ENCODE data around the gene BAHCC1. TPM values are rescaled to one million over a fixed set of nuclear protein-coding genes. Genes with fewer than 3 reads are reported as not detected.

BAHCC1 gene
- total and polyA plus RNA-seq, 2 donors (not counting 3 experiments of a cell fraction or from before 2014, with no cell fraction given) = 4.7 to 11.6 TPM

GRCh38 chr17:81382851-81383250, 12.4 kb upstream of the BAHCC1 start:
- Histone ChIP-seq H3K79me2 (ENCODE audit: control insufficient read depth, insufficient read depth, low read length) (no peaks in the 10 kb centered on the region), H2AFZ (ENCODE audit: low read depth, low read length) (no peak overlapping the region), H3K4me1 (ENCODE audit: control insufficient read depth, extremely low read depth, insufficient read depth, low read length) (peaks cover 4% of the 10 kb centered on the region), H3K9me1 (replicated peaks; ENCODE audit: control insufficient read depth, extremely low read depth, insufficient read depth, low read length) (no peaks in the 10 kb centered on the region), H3K36me3 (ENCODE audit: control insufficient read depth in 2 of 2, extremely low read depth in 1 of 2, insufficient read depth in 2 of 2, low read length in 2 of 2) (no peaks in the 10 kb centered on the region), H3K9me3 (replicated peaks; ENCODE audit: control insufficient read depth, insufficient read depth, low read length) (no peaks in the 10 kb centered on the region), H3K27ac (ENCODE audit: insufficient read depth, low read depth, low read length) (no peak overlapping the region), H3K4me2 (ENCODE audit: insufficient read depth, low read length) (no peak overlapping the region), H3K27me3 (ENCODE audit: control insufficient read depth in 2 of 2, insufficient read depth in 2 of 2, low read length in 2 of 2) (no peaks in the 10 kb centered on the region), H3K9ac (replicated peaks; ENCODE audit: extremely low read depth, insufficient read depth, low read length) (no peak overlapping the region), H3K4me3 (replicated peaks in 1 of 3; ENCODE audit: insufficient read depth in 1 of 3, low read depth in 1 of 3, low read length in 3 of 3) (no peak overlapping the region), H4K20me1 (replicated peaks; ENCODE audit: control insufficient read depth, extremely low read depth, insufficient read depth, low read length) (no peaks in the 10 kb centered on the region)
- BruUV-seq (replicated peaks) = no TSS peak
- POLR2A ChIA-PET = no interaction called here
- no peak for DNase-seq (ENCODE audit: low read depth, low spot score)
- CTCF ChIA-PET = interaction anchor here (0.6 kb wide), 1 partner anchor 102 kb away, joined by 3 read pairs; no protein-coding TSS in a partner anchor
- no peak for FAIRE-seq
- intact Hi-C loops (cut with micrococcal nuclease) = no loop called here
- TF ChIP-seq POLR2AphosphoS5 (IDR thresholded peaks at IDR 0.05; ENCODE audit: insufficient read depth, low read depth, low read length) (no peak), JUN (IDR thresholded peaks at IDR 0.05; ENCODE audit: borderline replicate concordance, insufficient read depth, insufficient read length, low read depth) (no peak), MAX (IDR thresholded peaks at IDR 0.05; ENCODE audit: insufficient read depth, insufficient read length) (no peak), FOS (IDR thresholded peaks at IDR 0.05; ENCODE audit: borderline replicate concordance, insufficient read depth, low read length) (no peak), EZH2 (IDR thresholded peaks at IDR 0.05; ENCODE audit: borderline replicate concordance, low read depth, low read length, severe bottlenecking) (no peak), GATA2 (IDR thresholded peaks at IDR 0.05; ENCODE audit: insufficient read depth, insufficient read length, low read depth, low read length) (no peak), MYC (IDR thresholded peaks at IDR 0.05; ENCODE audit: low read depth, low read length) (no peak), POLR2A (IDR thresholded peaks at IDR 0.05; ENCODE audit: low read depth, low read length) (no peak)
- TF ChIP-seq, protein P1, sequence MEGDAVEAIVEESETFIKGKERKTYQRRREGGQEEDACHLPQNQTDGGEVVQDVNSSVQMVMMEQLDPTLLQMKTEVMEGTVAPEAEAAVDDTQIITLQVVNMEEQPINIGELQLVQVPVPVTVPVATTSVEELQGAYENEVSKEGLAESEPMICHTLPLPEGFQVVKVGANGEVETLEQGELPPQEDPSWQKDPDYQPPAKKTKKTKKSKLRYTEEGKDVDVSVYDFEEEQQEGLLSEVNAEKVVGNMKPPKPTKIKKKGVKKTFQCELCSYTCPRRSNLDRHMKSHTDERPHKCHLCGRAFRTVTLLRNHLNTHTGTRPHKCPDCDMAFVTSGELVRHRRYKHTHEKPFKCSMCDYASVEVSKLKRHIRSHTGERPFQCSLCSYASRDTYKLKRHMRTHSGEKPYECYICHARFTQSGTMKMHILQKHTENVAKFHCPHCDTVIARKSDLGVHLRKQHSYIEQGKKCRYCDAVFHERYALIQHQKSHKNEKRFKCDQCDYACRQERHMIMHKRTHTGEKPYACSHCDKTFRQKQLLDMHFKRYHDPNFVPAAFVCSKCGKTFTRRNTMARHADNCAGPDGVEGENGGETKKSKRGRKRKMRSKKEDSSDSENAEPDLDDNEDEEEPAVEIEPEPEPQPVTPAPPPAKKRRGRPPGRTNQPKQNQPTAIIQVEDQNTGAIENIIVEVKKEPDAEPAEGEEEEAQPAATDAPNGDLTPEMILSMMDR (IDR thresholded peaks at IDR 0.05; ENCODE audit: extremely low read depth in 1 of 2, insufficient read depth in 1 of 2, low read depth in 1 of 2, low read length in 2 of 2) = no peak
- dilution Hi-C loops (cut with MboI; ENCODE audit: extremely low pct_ligation_motif_present, low sequenced_read_pairs) = no loop called here

Measured in endothelial cell of umbilical vein (primary cell).